ENCODE measurements around the gene ARHGAP35. TPM values are rescaled to one million over a fixed set of nuclear protein-coding genes. Genes with fewer than 3 reads are reported as not detected.

The ARHGAP35 gene
- total RNA-seq, 4 donors from 2014 or later, result 30.1 to 45.2 (median 37.2) TPM

- no peak for TF ChIP-seq CTCF (IDR thresholded peaks at IDR 0.05)
- no peak for DNase-seq (ENCODE audit: low spot score)
- no peak for ATAC-seq (ENCODE audit: low FRiP score)
Observed at GRCh38 chr19:46885411-46885810, 24.6 kb downstream of the ARHGAP35 start.

DNA sequence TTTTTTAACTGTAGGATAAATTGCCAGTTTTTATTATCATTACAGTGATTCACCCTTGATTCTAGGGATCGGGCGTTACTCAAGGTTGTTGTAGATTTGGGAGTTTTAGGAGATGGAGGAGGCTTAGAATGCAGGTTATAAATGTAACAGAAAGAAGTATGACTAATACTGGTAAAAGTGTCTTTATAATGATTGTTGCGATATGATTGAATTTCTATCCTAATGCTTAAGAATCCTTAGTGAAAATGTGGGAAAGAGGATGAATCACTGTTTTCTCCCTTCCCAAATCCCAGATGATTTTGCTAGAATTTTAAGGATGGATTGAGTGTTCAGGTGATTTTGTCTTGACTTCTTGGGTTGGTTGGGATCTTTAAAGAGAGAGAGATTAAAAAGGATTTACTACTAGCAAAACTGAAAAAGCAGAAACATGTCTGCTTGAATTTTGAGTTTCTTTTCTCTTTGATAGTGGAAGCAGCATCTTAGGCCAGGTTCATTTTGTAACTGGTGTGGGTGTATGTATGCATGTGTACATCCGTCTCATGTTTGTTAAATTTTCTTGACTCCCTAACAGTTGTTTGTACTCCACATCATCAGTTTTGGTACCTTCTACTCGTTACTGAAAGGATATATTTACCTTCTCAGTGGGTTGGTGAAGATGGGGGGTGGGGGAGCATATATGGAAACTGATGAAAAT is 25.9 kb downstream of the ARHGAP35 start:
- ATAC-seq (ENCODE audit: low FRiP score), result peak; percentile 71
- no peak for DNase-seq (ENCODE audit: low spot score)
- no peak for TF ChIP-seq CTCF (IDR thresholded peaks at IDR 0.05)

- TF ChIP-seq CTCF (IDR thresholded peaks at IDR 0.05), result no peak
- no peak for ATAC-seq (ENCODE audit: low FRiP score)
- no peak for DNase-seq (ENCODE audit: low spot score)
Observed at GRCh38 chr19:46887240-46887782, 26.5 kb downstream of the ARHGAP35 start.

DNA sequence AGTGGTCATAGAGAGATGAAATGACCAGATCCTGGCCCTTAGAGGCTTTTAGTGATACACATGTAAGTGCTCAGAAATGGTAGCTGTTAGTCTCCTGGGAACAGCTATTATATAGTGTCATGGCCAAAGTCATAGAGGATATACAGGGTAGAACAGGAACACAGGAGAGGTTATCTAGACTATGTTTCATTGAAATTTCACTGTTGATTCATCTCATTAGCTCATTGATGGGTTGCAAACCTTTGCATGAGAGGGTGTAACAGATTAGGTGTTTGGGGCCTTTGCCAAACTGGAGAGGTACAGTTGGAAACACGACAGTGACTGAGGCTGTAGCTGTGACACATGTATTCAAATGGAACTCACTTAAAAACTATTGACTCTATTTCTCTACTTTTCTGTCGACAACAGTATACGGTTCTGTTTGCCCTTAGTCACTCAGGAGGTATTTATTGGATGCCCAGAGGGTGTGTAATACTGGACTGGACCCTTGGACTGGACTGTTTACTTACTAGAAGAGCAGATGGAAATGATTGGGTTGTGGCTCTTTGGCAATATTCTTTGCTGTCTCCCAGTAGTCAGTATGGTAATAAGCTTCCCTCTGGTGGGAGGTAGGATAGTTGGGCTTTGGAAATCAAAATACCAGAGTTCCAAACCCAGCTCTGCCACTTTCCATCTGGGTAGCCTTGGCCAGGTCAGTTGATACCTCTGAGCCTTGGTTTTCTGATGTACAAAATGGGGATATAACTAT is 29.8 kb downstream of the ARHGAP35 start:
- TF ChIP-seq CTCF (IDR thresholded peaks at IDR 0.05), result no peak
- DNase-seq (ENCODE audit: low spot score) (no peak), ATAC-seq (ENCODE audit: low FRiP score) (no peak)

DNA sequence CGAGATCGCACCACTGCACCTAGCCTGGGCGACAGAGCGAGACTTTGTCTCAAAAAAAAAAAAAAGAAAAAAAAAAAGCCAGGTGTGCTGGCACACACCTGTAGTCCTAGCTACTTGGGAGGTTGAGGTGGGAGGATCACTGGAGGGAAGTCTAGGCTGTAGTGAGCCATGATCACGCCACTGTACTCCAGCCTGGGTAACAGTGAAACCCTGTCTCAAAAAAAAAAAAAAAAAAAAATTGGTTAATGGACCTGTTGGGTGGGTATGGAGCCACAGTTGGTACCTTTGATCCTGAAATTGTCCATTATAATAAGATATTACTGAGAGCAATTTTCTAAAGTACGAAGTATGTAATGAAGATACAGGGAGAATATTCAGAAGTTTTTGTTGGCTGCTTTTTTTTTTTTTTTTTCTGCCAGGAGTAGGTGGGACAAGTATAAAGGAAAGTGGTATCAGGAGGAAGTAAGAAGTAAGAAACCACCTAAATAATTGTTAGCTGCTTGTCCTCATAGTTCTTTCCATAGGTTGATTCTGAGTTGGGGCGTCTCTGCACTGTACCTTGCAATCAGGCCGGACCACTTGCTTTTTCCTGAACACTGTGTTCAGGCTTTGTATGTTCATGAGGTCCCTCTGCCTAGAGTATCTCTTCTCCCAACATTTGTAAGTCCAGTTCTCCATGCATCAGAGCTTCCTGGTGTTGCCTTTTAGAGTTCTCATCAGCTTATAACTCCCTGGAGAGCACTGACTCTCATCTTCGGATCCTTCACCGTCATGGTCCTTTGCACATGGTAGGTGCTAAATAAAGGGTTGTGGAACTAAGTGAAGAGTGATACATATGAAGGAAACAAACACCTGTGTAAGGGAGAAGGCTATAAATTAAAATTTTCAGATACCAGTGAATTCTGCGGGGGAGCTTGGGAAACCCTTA is 31.7 kb downstream of the ARHGAP35 start:
- no peak for TF ChIP-seq CTCF (IDR thresholded peaks at IDR 0.05)
- ATAC-seq (ENCODE audit: low FRiP score), result no peak
- no peak for DNase-seq (ENCODE audit: low spot score)

- TF ChIP-seq CTCF (IDR thresholded peaks at IDR 0.05), result no peak
- DNase-seq (ENCODE audit: low spot score) (no peak), ATAC-seq (ENCODE audit: low FRiP score) (no peak)
Observed at GRCh38 chr19:46896076-46896794, 35.4 kb downstream of the ARHGAP35 start.

Data from omental fat pad (tissue), 4 donors.